ENCODE measurements around the gene PLAC1.

PLAC1 gene

GRCh38 chrX:134691453-134691852, 33.2 kb upstream of the PLAC1 start:
- H3K27ac ChIP-seq = no peak overlapping the region
- TF ChIP-seq CTCF (conservative IDR thresholded peaks at IDR 0.05) = no peak

- H3K27ac ChIP-seq = no peak overlapping the region
- no peak for TF ChIP-seq CTCF (conservative IDR thresholded peaks at IDR 0.05)
These were observed 30.6 kb upstream of the PLAC1 start for GRCh38 chrX:134688839-134689238.

- TF ChIP-seq CTCF (conservative IDR thresholded peaks at IDR 0.05) = no peak
- H3K27ac ChIP-seq = no peak overlapping the region
These were observed 30.0 kb upstream of the PLAC1 start for GRCh38 chrX:134688031-134688823.

GRCh38 chrX:134685668-134686067, 27.4 kb upstream of the PLAC1 start:
- TF ChIP-seq CTCF (conservative IDR thresholded peaks at IDR 0.05) = no peak
- H3K27ac ChIP-seq = no peak overlapping the region

GRCh38 chrX:134684956-134685355, 26.7 kb upstream of the PLAC1 start:
- no peak overlapping the region for H3K27ac ChIP-seq
- TF ChIP-seq CTCF (conservative IDR thresholded peaks at IDR 0.05) = no peak

- no peak overlapping the region for H3K27ac ChIP-seq
- no peak for TF ChIP-seq CTCF (conservative IDR thresholded peaks at IDR 0.05)
These were observed 25.2 kb upstream of the PLAC1 start for GRCh38 chrX:134683351-134684005.

- no peak overlapping the region for H3K27ac ChIP-seq
These were observed 23.8 kb upstream of the PLAC1 start for GRCh38 chrX:134682081-134682480.

More at GRCh38 chrX:134682081-134682480, 23.8 kb upstream of the PLAC1 start:
- TF ChIP-seq CTCF (conservative IDR thresholded peaks at IDR 0.05) = no peak
